Activated CD4-positive, alpha-beta T cell treated with anti-CD3 and anti-CD28 coated beads, Interleukin-2, amount 50 U/mL, for 4 hours (primary cell): Measurements from ENCODE around the gene SIGLEC5.
"Not testable (repeated sequence)": the region's sequence is repeated elsewhere in the genome, so short reads cannot be mapped to it uniquely, and the experiment has no call there.

Experiments used
- DNase-seq, 2 experiments: peaks; one replicate each; pipeline ENCODE4 v3.0.0-alpha.2; 2020

The SIGLEC5 gene

GRCh38 chr19:51630315-51630714 lies at the start of gene SIGLEC5:
SIGLEC5 (minus strand) TSS chr19:51630401; CDS start chr19:51630335, 66 bp downstream.
- not testable (repeated sequence) for DNase-seq

GRCh38 chr19:51676566-51677083 lies 46.4 kb upstream of the SIGLEC5 start:
- no peak for DNase-seq

- DNase-seq: not testable (repeated sequence)
Observed at GRCh38 chr19:51675911-51676565, 45.8 kb upstream of the SIGLEC5 start.

- no peak for DNase-seq
Observed at GRCh38 chr19:51668216-51668615, 38.0 kb upstream of the SIGLEC5 start.

GRCh38 chr19:51664997-51665396 lies 34.8 kb upstream of the SIGLEC5 start:
- no peak for DNase-seq

- no peak for DNase-seq
Observed at GRCh38 chr19:51664131-51664530, 33.9 kb upstream of the SIGLEC5 start.

GRCh38 chr19:51663650-51664049 lies 33.4 kb upstream of the SIGLEC5 start:
- DNase-seq: no peak

GRCh38 chr19:51660975-51661600 lies 30.9 kb upstream of the SIGLEC5 start:
- DNase-seq: peak; percentile 19 to 23

- no peak for DNase-seq
Observed at GRCh38 chr19:51654783-51655182, 24.6 kb upstream of the SIGLEC5 start.

GRCh38 chr19:51653162-51653561 lies 23.0 kb upstream of the SIGLEC5 start:
- DNase-seq: no peak

- DNase-seq: no peak
Observed at GRCh38 chr19:51652266-51652665, 22.1 kb upstream of the SIGLEC5 start.

- no peak for DNase-seq
Observed at GRCh38 chr19:51651216-51651846, 21.1 kb upstream of the SIGLEC5 start.

- no peak for DNase-seq
Observed at GRCh38 chr19:51647318-51647717, 17.1 kb upstream of the SIGLEC5 start.

GRCh38 chr19:51646730-51647129 lies 16.5 kb upstream of the SIGLEC5 start, which contains the start of gene SIGLEC14:
SIGLEC14 (minus strand) TSS chr19:51646825; CDS start chr19:51646759, 66 bp downstream.
- not testable (repeated sequence) for DNase-seq

- DNase-seq: no peak
Observed at GRCh38 chr19:51644636-51645271, 14.6 kb upstream of the SIGLEC5 start.

GRCh38 chr19:51641648-51642047 lies 11.4 kb upstream of the SIGLEC5 start:
- no peak for DNase-seq

- DNase-seq: no peak
Observed at GRCh38 chr19:51640386-51640785, 10.2 kb upstream of the SIGLEC5 start.

- no peak for DNase-seq
Observed at GRCh38 chr19:51639916-51640315, 9.7 kb upstream of the SIGLEC5 start.

GRCh38 chr19:51637362-51637978 lies 7.3 kb upstream of the SIGLEC5 start:
- DNase-seq: no peak

- DNase-seq: no peak
Observed at GRCh38 chr19:51632126-51632525, 1.9 kb upstream of the SIGLEC5 start.

- no peak for DNase-seq
Observed at GRCh38 chr19:51628153-51628939, 1.9 kb downstream of the SIGLEC5 start.
